ENCODE data around the gene UBQLN4.

GRCh38 chr1:156001662-156002171, 51.9 kb downstream of the UBQLN4 start:
- TF ChIP-seq CTCF (IDR thresholded peaks at IDR 0.05; ENCODE audit: insufficient read depth, low read length, poor library complexity, severe bottlenecking), result no peak
- no peak for TF ChIP-seq EZH2phosphoT487 (conservative IDR thresholded peaks at IDR 0.05; ENCODE audit: low read length)
